ENCODE measurements around the gene RPS6KC1.
A peak's percentile ranks its signal among the peaks of the same experiment; 100 is the strongest.
"Not testable (repeated sequence)": the region's sequence is repeated elsewhere in the genome, so short reads cannot be mapped to it uniquely, and the experiment has no call there.

RPS6KC1 gene

DNA sequence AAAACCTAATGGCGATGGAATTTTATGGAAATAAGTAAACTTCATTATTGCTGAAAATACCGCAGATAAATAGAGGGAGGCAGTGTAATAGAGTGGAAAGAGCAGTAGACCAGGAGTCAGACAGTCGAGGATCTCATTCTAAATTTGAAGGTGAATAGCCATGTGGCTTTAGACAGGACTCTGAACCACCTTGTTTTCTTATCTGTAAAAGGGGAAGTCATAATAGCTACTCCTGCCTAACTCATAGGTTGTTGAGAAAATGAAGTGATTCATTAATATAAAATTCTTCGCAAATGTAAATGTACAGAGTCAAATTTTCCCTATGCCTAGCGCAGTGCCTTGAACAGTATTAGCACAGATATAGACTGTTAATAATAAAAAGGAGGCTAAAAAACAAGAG, 14.8 kb downstream of the RPS6KC1 start:
- Mint-ChIP-seq H3K9me3 (no peaks in the 10 kb centered on the region), H3K27me3 (no peaks in the 10 kb centered on the region), H3K27ac (ENCODE audit: low read depth) (no peak overlapping the region), H3K36me3 (ENCODE audit: insufficient read depth) (no peaks in the 10 kb centered on the region), H3K4me1 (peaks cover 12% of the 10 kb centered on the region), H3K4me3 (no peak overlapping the region)
- DNase-seq (ENCODE audit: low spot score in 2 of 2) (no peak), ATAC-seq (replicated peaks; ENCODE audit: extremely low read depth, poor library complexity, severe bottlenecking) (no peak)

DNA sequence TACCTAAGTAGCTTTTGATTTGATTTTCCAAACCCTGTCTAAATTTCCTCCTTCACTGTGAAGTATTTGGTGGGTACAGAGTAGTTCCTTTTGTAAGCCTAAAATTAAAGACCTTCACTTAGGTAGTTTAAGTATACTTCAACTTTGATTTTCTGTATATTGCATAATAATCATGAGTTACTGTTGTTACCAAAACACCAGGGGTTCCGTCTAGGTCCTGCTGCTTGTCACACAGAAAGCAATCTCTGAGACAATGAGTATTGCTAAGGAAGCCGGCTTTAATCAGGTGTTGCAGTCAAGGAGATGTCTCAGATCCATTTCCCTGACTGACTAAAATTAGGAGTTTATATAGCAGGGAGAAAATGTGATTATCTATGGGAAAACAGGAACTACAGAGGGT, 15.3 kb downstream of the RPS6KC1 start:
- DNase-seq (ENCODE audit: low spot score in 2 of 2) = no peak
- H3K36me3 Mint-ChIP-seq (ENCODE audit: insufficient read depth) = no peaks in the 10 kb centered on the region
- no peak overlapping the region for H3K27ac Mint-ChIP-seq (ENCODE audit: low read depth)
- H3K4me1 Mint-ChIP-seq = peaks cover 8% of the 10 kb centered on the region
- H3K4me3 Mint-ChIP-seq = no peak overlapping the region
- ATAC-seq (replicated peaks; ENCODE audit: extremely low read depth, poor library complexity, severe bottlenecking) = no peak
- no peaks in the 10 kb centered on the region for H3K9me3 Mint-ChIP-seq
- no peaks in the 10 kb centered on the region for H3K27me3 Mint-ChIP-seq

DNA sequence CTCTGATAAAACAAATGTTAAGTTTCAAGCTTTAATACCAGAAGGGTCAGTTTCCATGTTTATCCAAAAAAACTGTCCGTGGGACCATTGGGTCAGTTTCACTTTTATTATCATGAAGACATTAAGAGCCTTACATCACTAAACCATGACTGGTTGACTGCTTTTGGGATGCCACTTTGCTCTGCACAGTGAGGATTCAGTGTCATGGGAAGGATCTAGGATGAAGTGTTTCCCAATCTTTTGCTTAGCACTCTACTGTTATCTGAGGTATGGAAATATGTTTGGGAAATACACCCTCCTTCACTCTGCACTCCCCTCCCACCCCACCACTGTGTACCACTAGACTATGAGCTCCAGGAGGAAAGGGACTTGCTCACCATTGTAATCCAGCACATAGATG, 16.3 kb downstream of the RPS6KC1 start:
- H3K27ac Mint-ChIP-seq (ENCODE audit: low read depth) = no peak overlapping the region
- ATAC-seq (replicated peaks; ENCODE audit: extremely low read depth, poor library complexity, severe bottlenecking) (no peak), DNase-seq (ENCODE audit: low spot score in 2 of 2) (no peak)
- H3K27me3 Mint-ChIP-seq = no peaks in the 10 kb centered on the region
- H3K4me1 Mint-ChIP-seq = peaks cover 7% of the 10 kb centered on the region
- H3K4me3 Mint-ChIP-seq = no peak overlapping the region
- H3K36me3 Mint-ChIP-seq (ENCODE audit: insufficient read depth) = no peaks in the 10 kb centered on the region
- H3K9me3 Mint-ChIP-seq = no peaks in the 10 kb centered on the region

DNA sequence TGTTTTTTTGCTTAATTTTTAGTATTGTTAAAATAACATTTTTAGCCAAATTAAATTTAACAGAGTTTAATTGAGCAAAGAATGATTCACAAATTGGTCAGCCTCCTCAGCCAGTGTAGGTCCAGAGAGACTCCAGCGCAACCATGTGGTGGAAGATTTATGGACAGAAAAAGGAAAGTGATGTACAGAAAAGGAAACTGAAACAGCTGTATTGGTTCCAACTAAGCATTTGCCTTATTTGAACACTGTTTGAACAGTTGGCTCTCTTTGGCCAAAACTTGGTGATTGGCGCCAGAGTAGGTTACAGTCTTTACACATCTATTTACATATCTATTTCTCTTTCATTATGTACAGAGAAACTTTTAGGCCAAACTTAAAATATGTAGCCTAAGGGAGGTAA, 19.4 kb downstream of the RPS6KC1 start:
- Mint-ChIP-seq H3K36me3 (ENCODE audit: insufficient read depth) (peaks cover 4% of the 10 kb centered on the region), H3K9me3 (no peaks in the 10 kb centered on the region), H3K4me1 (peaks cover 7% of the 10 kb centered on the region), H3K4me3 (no peak overlapping the region), H3K27me3 (no peaks in the 10 kb centered on the region), H3K27ac (ENCODE audit: low read depth) (no peak overlapping the region)
- ATAC-seq (replicated peaks; ENCODE audit: extremely low read depth, poor library complexity, severe bottlenecking) = peak; percentile 43
- no peak for DNase-seq (ENCODE audit: low spot score in 2 of 2)

DNA sequence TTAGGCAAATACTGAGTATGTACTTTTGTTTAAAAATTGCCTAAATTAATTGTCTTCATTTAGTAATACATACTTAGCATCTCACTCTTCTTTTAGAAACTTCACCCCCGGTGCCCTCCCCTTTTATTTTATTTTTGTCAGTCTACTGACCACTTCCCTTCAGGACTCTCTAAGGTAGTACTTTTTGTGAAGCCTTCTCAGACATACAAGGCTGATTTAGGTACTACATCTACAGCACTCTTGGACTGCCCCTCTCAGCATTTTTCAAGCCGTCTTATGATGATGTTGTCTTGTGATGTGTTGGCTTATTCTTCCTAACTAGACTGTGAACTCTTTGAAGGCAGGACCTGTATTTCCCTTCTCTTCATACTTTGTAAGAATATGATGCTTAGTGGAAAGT, 24.7 kb downstream of the RPS6KC1 start:
- Mint-ChIP-seq H3K27ac (ENCODE audit: low read depth) (no peak overlapping the region), H3K27me3 (no peaks in the 10 kb centered on the region), H3K4me3 (no peak overlapping the region), H3K4me1 (peaks cover 7% of the 10 kb centered on the region), H3K9me3 (no peaks in the 10 kb centered on the region), H3K36me3 (ENCODE audit: insufficient read depth) (peaks cover 13% of the 10 kb centered on the region)
- DNase-seq (ENCODE audit: low spot score in 2 of 2) (no peak), ATAC-seq (replicated peaks; ENCODE audit: extremely low read depth, poor library complexity, severe bottlenecking) (no peak)

DNA sequence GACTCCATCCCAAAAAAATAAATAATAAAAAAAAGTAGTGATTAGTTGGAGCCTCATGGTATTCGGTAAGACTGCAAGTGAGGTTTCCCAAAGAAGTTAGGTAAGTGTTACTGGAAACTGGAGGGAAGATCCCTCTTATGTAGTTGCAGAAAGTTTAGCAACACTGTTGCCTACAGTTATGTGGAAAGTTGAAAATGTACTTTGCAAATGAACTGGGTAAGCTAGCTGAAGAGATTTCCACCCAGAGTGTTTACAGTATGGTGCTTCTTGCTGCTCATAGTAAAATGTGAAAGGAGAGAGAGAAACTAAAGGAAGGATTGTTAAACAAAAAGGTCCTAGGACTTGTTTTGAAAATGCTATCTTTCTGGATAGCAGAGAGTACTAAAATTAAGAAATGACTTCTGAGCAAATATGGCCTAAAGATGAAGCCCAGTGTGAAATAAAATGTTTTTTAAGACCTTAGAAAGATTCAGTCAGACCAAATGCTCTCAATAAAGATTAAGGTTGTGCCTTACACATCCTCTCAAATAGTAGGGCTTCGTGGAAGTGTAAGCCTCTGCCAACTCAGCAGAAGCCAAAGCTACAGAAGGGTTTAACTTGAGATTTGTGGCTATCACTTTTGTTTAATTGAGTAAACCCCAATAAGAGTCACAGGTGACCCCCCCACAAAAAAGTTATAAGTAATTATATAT, 31.5 kb downstream of the RPS6KC1 start:
- peak overlapping the region; percentile 37 for H3K27ac Mint-ChIP-seq (ENCODE audit: low read depth)
- no peaks in the 10 kb centered on the region for H3K27me3 Mint-ChIP-seq
- H3K4me3 Mint-ChIP-seq = peak overlapping the region; percentile 6
- H3K9me3 Mint-ChIP-seq = no peaks in the 10 kb centered on the region
- peaks cover 20% of the 10 kb centered on the region for H3K36me3 Mint-ChIP-seq (ENCODE audit: insufficient read depth)
- H3K4me1 Mint-ChIP-seq = peaks cover 6% of the 10 kb centered on the region
- peak; percentile 46 for ATAC-seq (replicated peaks; ENCODE audit: extremely low read depth, poor library complexity, severe bottlenecking)
- no peak for DNase-seq (ENCODE audit: low spot score in 2 of 2)

DNA sequence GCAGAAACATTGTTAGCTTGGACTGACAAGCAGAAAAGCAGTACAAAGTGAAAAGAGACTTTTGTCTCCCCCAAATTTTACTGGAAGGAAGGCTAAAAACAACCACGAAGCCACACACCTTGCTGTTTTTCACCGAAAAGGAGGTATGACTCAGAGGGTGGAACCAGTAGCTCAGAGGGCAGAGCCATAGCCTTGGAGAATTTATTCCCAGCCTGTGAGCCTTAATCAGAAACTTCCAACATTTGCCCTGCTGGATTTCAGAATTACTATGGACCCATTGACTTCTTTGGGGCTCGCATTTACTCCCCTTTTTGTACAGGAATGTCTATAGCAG, 32.0 kb downstream of the RPS6KC1 start:
- Mint-ChIP-seq H3K27me3 (no peaks in the 10 kb centered on the region), H3K4me3 (no peak overlapping the region), H3K27ac (ENCODE audit: low read depth) (no peak overlapping the region), H3K4me1 (peaks cover 6% of the 10 kb centered on the region), H3K36me3 (ENCODE audit: insufficient read depth) (peaks cover 21% of the 10 kb centered on the region), H3K9me3 (no peaks in the 10 kb centered on the region)
- DNase-seq (ENCODE audit: low spot score in 2 of 2) = no peak
- no peak for ATAC-seq (replicated peaks; ENCODE audit: extremely low read depth, poor library complexity, severe bottlenecking)

DNA sequence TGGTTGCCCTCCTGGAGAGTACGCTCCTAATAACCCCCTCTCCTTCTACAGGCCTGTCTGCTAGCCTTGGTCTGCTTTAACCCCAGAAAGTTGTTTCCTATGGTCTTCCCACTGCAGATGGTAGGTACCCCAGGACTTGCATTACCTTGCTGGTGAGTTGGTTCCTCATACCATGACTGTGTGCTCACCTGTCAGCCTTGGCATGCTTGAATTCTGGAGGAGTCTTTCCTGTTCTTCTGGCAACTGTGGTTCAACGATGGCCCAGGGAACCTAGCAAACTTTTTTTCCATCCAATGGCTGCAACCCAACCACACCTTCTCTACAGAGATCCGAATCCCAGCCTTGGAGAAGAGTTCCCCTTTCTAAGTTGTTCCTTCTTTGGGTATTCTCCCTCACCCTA, 36.9 kb downstream of the RPS6KC1 start:
- H3K9me3 Mint-ChIP-seq = no peaks in the 10 kb centered on the region
- H3K4me1 Mint-ChIP-seq = peaks cover 11% of the 10 kb centered on the region
- no peak overlapping the region for H3K4me3 Mint-ChIP-seq
- H3K27ac Mint-ChIP-seq (ENCODE audit: low read depth) = no peak overlapping the region
- peaks cover 14% of the 10 kb centered on the region for H3K36me3 Mint-ChIP-seq (ENCODE audit: insufficient read depth)
- DNase-seq (ENCODE audit: low spot score in 2 of 2) (no peak), ATAC-seq (replicated peaks; ENCODE audit: extremely low read depth, poor library complexity, severe bottlenecking) (no peak)
- H3K27me3 Mint-ChIP-seq = no peaks in the 10 kb centered on the region

DNA sequence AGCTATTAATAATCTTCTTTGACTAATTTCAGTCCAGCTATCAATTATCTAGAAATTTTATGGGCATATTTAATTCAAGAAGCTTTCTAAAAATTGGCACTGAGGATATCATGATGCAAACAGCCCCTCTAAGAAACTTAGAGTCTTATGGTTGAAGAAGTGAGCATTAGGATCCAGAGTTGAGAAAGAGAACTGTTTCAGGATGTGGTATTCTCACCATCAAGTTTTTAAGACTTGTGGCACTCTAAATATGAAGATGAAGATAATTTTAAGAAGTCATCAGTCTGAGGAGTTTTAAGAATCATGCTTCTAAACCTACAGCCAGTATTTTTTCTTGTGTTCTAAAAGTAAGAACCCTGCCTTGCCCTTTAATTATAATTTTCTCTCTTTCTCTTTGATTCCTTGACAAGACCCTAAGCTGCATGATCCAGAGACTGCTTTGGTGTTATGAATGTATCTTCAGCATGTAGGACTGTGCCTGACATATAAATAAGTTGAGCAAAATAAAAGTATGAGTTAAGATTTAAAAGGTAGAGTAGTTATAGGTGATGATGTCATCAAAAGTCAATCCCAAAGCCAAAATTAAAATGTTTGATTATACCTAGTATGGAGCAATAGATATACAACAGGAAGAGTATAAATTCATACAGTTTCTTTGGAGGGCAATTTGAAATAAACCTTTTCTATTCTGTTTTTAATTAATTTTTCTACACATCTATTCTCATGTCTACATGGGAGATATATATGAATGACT, 39.1 kb downstream of the RPS6KC1 start:
- no peak overlapping the region for H3K4me3 Mint-ChIP-seq
- H3K4me1 Mint-ChIP-seq = peaks cover 11% of the 10 kb centered on the region
- peak overlapping the region; percentile 52 for H3K27ac Mint-ChIP-seq (ENCODE audit: low read depth)
- ATAC-seq (replicated peaks; ENCODE audit: extremely low read depth, poor library complexity, severe bottlenecking) = peak; percentile 56
- H3K27me3 Mint-ChIP-seq = no peaks in the 10 kb centered on the region
- peaks cover 8% of the 10 kb centered on the region for H3K36me3 Mint-ChIP-seq (ENCODE audit: insufficient read depth)
- no peak for DNase-seq (ENCODE audit: low spot score in 2 of 2)
- H3K9me3 Mint-ChIP-seq = no peaks in the 10 kb centered on the region

DNA sequence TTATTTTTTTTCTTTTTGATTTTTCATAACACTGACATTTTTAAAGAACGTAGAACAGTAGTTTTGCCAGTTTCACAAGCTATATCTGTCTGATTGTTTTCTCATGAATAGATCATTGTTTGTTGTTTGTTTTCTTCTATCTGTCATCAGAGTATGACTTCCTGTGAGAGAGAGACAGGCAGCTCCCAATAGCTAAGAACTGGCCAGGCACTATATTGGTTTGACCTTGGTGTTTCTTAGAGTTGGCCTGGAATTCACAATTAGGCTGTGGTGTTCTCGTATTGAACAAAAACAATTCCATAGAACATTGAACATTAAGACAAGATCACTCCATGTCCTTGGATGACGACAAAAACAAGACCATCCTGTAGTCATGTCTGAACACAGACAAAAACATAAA, 43.4 kb downstream of the RPS6KC1 start:
- peak overlapping the region; percentile 2 for H3K27ac Mint-ChIP-seq (ENCODE audit: low read depth)
- no peaks in the 10 kb centered on the region for H3K36me3 Mint-ChIP-seq (ENCODE audit: insufficient read depth)
- no peak for ATAC-seq (replicated peaks; ENCODE audit: extremely low read depth, poor library complexity, severe bottlenecking)
- H3K9me3 Mint-ChIP-seq = no peaks in the 10 kb centered on the region
- no peak overlapping the region for H3K4me3 Mint-ChIP-seq
- DNase-seq (ENCODE audit: low spot score in 2 of 2) = no peak
- H3K4me1 Mint-ChIP-seq = peaks cover 10% of the 10 kb centered on the region
- no peaks in the 10 kb centered on the region for H3K27me3 Mint-ChIP-seq

DNA sequence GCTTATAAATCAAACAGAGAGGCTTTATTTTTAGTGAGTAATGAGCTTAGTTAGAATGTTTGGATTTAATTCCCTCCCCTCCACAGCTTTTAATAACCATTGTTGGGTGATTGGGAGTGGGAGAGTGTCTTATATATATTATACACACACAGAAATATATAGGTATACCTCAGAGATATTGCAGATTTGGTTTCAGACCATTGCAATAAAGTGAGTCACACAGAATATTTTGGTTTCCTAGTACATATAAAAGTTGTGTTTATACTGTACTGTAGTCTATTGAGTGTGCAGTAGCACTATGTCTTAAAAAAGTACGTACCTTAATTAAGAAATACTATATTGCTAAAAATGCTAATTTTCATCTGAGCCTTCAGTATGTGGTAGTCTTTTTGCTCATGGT, 44.4 kb downstream of the RPS6KC1 start:
- ATAC-seq (replicated peaks; ENCODE audit: extremely low read depth, poor library complexity, severe bottlenecking) = no peak
- Mint-ChIP-seq H3K9me3 (no peaks in the 10 kb centered on the region), H3K4me1 (peaks cover under 1% of the 10 kb centered on the region), H3K27ac (ENCODE audit: low read depth) (no peak overlapping the region), H3K27me3 (no peaks in the 10 kb centered on the region), H3K36me3 (ENCODE audit: insufficient read depth) (no peaks in the 10 kb centered on the region), H3K4me3 (no peak overlapping the region)
- DNase-seq (ENCODE audit: low spot score in 2 of 2) = no peak

DNA sequence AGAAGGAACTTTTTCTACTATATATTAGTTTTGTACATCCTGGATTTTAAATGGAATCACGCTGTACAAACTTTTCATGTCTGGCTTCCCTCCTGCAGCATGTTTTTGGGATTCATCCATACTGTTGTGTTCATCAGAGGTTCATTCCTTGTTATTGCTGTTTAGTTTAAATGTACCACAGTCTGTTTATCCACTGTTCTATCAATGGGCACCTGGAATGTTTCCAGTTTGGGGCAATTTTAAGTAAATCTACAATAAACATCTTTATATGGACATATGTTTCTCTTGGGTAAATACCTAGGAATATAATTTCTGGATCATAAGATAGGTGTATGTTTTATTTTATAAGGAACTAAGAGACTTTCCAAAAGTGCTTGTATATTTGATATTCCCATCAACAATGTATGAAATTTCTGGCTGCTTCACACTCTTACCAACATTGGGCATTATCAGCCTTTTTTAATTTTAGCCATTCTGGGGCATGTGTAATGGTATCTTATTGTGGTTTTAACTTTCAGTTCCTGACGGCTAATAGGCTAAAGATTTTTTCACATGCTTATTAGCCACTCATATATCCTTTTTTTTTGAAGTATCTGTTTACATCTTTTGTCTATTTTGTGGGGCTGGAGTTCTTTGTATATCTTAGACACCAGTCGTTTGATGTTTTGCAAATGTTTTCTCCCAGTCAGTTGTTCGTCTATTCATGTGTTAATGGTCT, 48.8 kb downstream of the RPS6KC1 start:
- Mint-ChIP-seq H3K4me3 (no peak overlapping the region), H3K27ac (ENCODE audit: low read depth) (no peak overlapping the region), H3K4me1 (no peaks in the 10 kb centered on the region), H3K9me3 (no peaks in the 10 kb centered on the region), H3K36me3 (ENCODE audit: insufficient read depth) (no peaks in the 10 kb centered on the region), H3K27me3 (no peaks in the 10 kb centered on the region)
- ATAC-seq (replicated peaks; ENCODE audit: extremely low read depth, poor library complexity, severe bottlenecking) (no peak), DNase-seq (ENCODE audit: low spot score in 2 of 2) (no peak)

DNA sequence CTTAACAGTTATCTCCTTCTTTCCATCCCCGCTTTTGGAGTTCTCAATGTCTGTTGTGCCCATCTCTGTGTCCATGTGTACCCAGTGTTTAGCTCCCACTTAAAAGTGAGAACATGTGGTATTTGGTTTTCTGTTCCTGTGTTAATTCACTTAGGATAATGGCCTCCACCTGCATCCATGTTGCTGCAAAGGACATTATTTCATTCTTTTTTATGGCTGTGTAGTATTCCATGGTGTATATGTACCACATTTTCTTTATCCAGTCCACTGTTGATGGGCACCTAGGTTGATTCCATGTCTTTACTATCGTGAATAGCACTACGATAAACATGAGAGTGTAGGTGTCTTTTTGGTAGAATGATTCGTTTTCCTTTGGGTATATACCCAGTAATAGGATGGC, 49.5 kb downstream of the RPS6KC1 start:
- H3K27me3 Mint-ChIP-seq; DNase-seq (ENCODE audit: low spot score in 2 of 2); H3K4me1 Mint-ChIP-seq; H3K27ac Mint-ChIP-seq (ENCODE audit: low read depth); H3K9me3 Mint-ChIP-seq; H3K36me3 Mint-ChIP-seq (ENCODE audit: insufficient read depth); ATAC-seq (replicated peaks; ENCODE audit: extremely low read depth, poor library complexity, severe bottlenecking); H3K4me3 Mint-ChIP-seq: not testable (repeated sequence)

Measured in central memory CD8-positive, alpha-beta T cell (primary cell).